ENCODE measurements around the gene PTPRN2.

DNA sequence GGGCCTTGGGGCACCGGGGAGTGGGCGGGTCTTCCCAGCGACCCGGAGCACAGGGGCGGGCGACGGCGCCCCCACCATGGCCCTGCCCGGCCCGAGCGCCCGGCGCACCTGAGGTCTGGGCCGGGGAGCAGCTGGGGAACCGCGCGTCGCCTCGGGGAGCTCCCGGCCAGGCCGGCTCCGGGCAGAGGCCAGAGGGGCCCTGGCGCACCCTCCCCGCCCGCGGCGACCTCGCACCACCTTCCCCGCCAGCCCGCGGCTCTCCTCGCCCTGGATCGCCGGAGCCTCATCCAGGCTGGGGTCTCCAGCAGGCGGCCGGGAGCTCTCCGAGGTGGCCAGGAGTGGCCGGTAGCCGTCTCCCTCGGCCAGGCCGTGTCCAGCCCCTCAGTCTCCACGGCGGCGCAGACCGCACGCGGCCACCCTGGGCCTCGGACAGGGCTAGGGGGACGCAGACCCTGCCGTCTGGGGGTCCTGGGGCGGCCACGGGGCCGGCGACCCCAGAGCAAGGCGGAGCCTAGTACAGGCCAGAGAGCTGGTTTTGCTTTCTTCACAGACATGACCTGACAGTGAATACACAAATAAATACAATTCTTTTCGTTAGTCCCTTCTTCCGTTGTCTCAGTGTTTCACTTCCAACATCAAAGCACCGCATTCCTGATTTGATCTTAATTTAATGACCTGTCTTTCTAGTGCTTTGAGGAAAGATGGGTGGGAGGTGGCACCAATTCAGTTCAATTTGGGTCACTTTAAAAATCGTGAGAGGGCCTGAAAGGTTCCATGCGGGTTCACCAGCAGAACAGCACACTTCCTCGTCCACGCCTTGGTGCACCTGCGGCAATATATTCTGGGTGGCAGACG lies 893.9 kb downstream of the PTPRN2 start:
- TF ChIP-seq CTCF (IDR thresholded peaks at IDR 0.05) (no peak), POLR2A (IDR thresholded peaks at IDR 0.05) (no peak)
